Fibroblast of lung (primary cell): ENCODE results near the gene CD276.

Experiments
- CTCF ChIP-seq, 2 donors: IDR thresholded peaks in 1 of 2; conservative IDR thresholded peaks in 1 of 2; 1 replicate in 1 of 2; 2 replicates in 1 of 2; pipeline ENCODE4 v1.5.1; 2011 to 2012; ENCODE audit warnings: low read length in 2 of 2, control low read depth in 1 of 2, inconsistent platforms in 1 of 2, low read depth in 1 of 2, mild to moderate bottlenecking in 1 of 2
- EZH2 ChIP-seq: IDR thresholded peaks from 2 replicates; pipeline ENCODE4 v1.5.1; 2012; ENCODE audit warnings: low read length, control low read depth, mild to moderate bottlenecking; ENCODE audit errors: missing control alignments

- TF ChIP-seq CTCF (conservative IDR thresholded peaks at IDR 0.05 in 1 of 2, IDR thresholded peaks at IDR 0.05 in 1 of 2; ENCODE audit: low read depth in 1 of 2, low read length in 2 of 2) (no peak), EZH2 (no peak)
These were observed 65.3 kb downstream of the CD276 start for GRCh38 chr15:73749533-73749932.
